DOHH2 (cell line): ENCODE results near the gene BTBD3.

ENCODE experiments used
- CTCF ChIP-seq: fragments of 200-600 bp; sonication (generic); IDR thresholded peaks from one replicate; pipeline ENCODE4 v1.5.1; 2014; ENCODE audit warnings: antibody characterized with exemption, mild to moderate bottlenecking, low read depth, low read length; ENCODE audit not compliant: poor library complexity, severe bottlenecking
- EZH2phosphoT487 ChIP-seq: fragments of 200-600 bp; sonication (generic); IDR thresholded peaks from 2 replicates; pipeline ENCODE4 v1.6.1; 2017; ENCODE audit warnings: borderline replicate concordance, mild to moderate bottlenecking, antibody characterized with exemption, low read length, moderate library complexity, mixed read lengths

- no peak for TF ChIP-seq CTCF
- TF ChIP-seq EZH2phosphoT487, result no peak
These were observed 21.8 kb upstream of the BTBD3 start for GRCh38 chr20:11895861-11896387.
